Loucy (cell line): ENCODE measurements around the gene KRTAP10-2.

ENCODE experiments used
- EZH2phosphoT487 ChIP-seq: fragments of 200-600 bp; IDR thresholded peaks from 2 replicates; pipeline ENCODE4 v1.6.1; 2018; ENCODE audit warnings: antibody characterized with exemption, mild to moderate bottlenecking, moderate library complexity, borderline replicate concordance
- TF ChIP-seq, protein P1 (sequence below): fragments of 200-600 bp; sonication (generic); conservative IDR thresholded peaks from 2 replicates; pipeline ENCODE4 v1.5.1; 2014; ENCODE audit warnings: mild to moderate bottlenecking, antibody characterized with exemption, low read length

DNA sequence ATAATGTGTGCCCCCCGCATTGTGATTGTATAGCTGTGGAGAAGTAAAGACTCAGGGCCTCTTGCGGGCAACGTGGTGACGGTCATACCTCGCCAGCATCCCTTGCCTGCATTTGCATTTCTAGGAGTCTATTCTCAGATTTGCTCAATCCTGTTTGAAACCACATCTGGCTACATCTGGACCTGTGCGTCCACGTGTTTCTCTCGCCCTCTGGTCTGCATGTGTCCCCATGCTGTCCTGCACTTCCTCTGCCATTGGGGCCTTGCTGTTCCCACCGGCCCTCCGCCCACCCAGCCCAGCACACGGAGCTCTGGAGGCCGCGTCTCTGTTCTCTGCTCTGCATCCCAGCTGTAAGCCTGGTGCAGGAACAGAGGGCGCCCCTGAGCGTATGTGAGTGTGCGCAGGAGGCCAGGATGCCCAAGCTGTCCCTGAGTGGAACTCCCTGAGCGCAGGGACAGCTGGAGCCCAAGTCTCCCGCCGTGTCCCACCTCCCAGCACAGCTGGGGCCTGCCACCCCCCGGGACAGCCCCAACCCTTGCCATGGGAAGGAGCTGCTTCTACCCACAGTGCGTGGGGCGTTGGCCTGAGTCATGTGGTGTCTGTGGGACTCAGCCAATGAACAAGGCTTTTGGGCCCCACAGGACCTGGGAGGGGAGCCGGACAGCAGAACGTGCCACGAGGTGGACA, 1.6 kb downstream of the KRTAP10-2 start:
- TF ChIP-seq, protein P1, sequence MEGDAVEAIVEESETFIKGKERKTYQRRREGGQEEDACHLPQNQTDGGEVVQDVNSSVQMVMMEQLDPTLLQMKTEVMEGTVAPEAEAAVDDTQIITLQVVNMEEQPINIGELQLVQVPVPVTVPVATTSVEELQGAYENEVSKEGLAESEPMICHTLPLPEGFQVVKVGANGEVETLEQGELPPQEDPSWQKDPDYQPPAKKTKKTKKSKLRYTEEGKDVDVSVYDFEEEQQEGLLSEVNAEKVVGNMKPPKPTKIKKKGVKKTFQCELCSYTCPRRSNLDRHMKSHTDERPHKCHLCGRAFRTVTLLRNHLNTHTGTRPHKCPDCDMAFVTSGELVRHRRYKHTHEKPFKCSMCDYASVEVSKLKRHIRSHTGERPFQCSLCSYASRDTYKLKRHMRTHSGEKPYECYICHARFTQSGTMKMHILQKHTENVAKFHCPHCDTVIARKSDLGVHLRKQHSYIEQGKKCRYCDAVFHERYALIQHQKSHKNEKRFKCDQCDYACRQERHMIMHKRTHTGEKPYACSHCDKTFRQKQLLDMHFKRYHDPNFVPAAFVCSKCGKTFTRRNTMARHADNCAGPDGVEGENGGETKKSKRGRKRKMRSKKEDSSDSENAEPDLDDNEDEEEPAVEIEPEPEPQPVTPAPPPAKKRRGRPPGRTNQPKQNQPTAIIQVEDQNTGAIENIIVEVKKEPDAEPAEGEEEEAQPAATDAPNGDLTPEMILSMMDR = no peak
- no peak for TF ChIP-seq EZH2phosphoT487
